Transverse colon (tissue), 4 donors: ENCODE data around the gene ELK3. TPM values are rescaled to one million over a fixed set of nuclear protein-coding genes. Genes with fewer than 3 reads are reported as not detected.

ENCODE experiments used
- DNase-seq: peaks from one replicate; pipeline ENCODE4 v3.0.0-alpha.2; 2019
- H3K27ac ChIP-seq, 4 donors: fragments of 200-600 bp; sonication (generic); 2 replicates each; pipeline ENCODE4 v1.5.1; 2016 to 2018; ENCODE audit warnings: inconsistent platforms in 4 of 4
- H3K27me3 ChIP-seq: fragments of 200-600 bp; sonication (generic); 2 replicates; pipeline ENCODE4 v1.5.1; 2017; ENCODE audit warnings: inconsistent platforms
- H3K36me3 ChIP-seq, 4 donors: fragments of 200-600 bp; sonication (generic); 2 replicates each; pipeline ENCODE4 v1.5.1; 2017 to 2019; ENCODE audit warnings: inconsistent platforms in 4 of 4
- H3K4me1 ChIP-seq, 4 donors: fragments of 200-600 bp; sonication (generic); 2 replicates each; pipeline ENCODE4 v1.5.1; 2017 to 2020; ENCODE audit warnings: inconsistent platforms in 4 of 4
- H3K4me3 ChIP-seq, 4 donors: fragments of 200-600 bp; sonication (generic); 1 replicate in 1 of 4; 2 replicates in 3 of 4; pipeline versions ENCODE4 v1.5.1 to v1.6.1; 2017 to 2019; ENCODE audit warnings: inconsistent platforms in 4 of 4
- H3K9me3 ChIP-seq, 2 donors: fragments of 200-600 bp; sonication (generic); 2 replicates each; pipeline ENCODE4 v1.5.1; 2017 to 2019; ENCODE audit warnings: inconsistent platforms in 2 of 2
- EP300 ChIP-seq: sonication (generic); formaldehyde crosslinking; IDR thresholded peaks from one replicate; pipeline ENCODE4 v1.6.1; 2017; ENCODE audit warnings: antibody characterized with exemption, low read depth
- POLR2A ChIP-seq: fragments of 450-650 bp; IDR thresholded peaks from one replicate; pipeline ENCODE4 v1.6.1; 2016; ENCODE audit warnings: antibody characterized with exemption, mild to moderate bottlenecking, moderate library complexity
- POLR2AphosphoS5 ChIP-seq, 3 donors: sonication (generic); formaldehyde crosslinking; IDR thresholded peaks; one replicate each; pipeline ENCODE4 v1.6.1; 2016; ENCODE audit warnings: antibody characterized with exemption in 3 of 3
- WGBS, 2 donors: methylation state at CpG; one replicate each; pipeline ENCODE4 v1.1.5; 2018; ENCODE audit warnings: low coverage in 1 of 2; 5-methylcytosine and 5-hydroxymethylcytosine counted together
- in situ Hi-C, 4 donors: fragments of 200-750 bp; cut with MboI; loops; one replicate each; pipeline versions ENCODE4 v1.15.0 to v1.15.1; 2017; ENCODE audit warnings: low sequenced_read_pairs in 3 of 4, low pct_ligation_motif_present in 1 of 4, low pct_unique_long_range_greater_than_20kb in 1 of 4
- intact Hi-C: fragments of 100-400 bp; cut with DNase I; formaldehyde crosslinking; loops from one replicate; pipeline ENCODE4 v1.15.1; 2023; ENCODE audit warnings: low total_unique reads
- total RNA-seq, 4 donors: library from RNA; depleted of rRNA; stranded (reverse); fragments of >200 nt; gene quantifications; one replicate each; pipeline ENCODE4 v1.1.0, GENCODE V29; 2016
- TF ChIP-seq, protein P1 (sequence below), 5 experiments: fragments of 200-600 bp in 3 of 5; fragments of 450-650 bp in 2 of 5; sonication (generic) in 3 of 5; IDR thresholded peaks; 1 replicate in 2 of 5; 2 replicates in 3 of 5; pipeline ENCODE4 v1.5.1; 2016 to 2017; ENCODE audit warnings: antibody characterized with exemption in 5 of 5, inconsistent platforms in 3 of 5, mild to moderate bottlenecking in 2 of 5, moderate library complexity in 1 of 5

The ELK3 gene
- total RNA-seq, 4 donors from 2014 or later = 2.2 to 11.3 (median 5.3) TPM

DNA sequence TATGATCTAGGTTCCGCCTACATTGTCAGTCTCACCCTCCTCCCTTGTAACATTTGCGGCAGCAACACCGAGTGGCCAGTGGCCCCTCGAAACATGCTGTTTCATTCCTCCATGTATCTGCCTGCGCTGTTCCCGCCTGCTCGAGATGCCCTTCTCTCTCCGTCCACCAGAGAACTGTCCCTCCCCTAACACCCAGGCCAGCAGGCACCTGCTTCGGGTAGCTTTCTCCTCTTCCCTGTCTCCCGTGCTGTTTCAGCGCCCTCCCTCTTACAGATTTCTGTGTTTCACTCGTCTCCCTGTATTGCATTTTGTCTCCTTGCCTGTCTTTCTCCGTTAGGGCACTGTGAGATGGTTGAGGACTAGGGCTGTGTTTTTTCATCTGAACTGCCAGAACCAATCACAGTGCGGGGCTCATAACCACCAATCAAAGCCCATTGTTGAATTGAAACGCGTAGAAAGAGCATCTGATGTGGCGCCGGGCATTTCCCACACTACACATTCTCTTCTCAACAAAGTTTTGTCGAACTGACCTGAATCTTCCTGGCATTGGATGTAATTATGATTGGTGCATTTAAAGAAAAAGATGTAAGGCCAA is 40.9 kb upstream of the ELK3 start:
- in situ Hi-C loops = no loop called here
- Histone ChIP-seq H3K4me1 (no peaks in the 10 kb centered on the region), H3K4me3 (no peak overlapping the region), H3K36me3 (no peaks in the 10 kb centered on the region), H3K27ac (no peak overlapping the region), H3K27me3 (no peaks in the 10 kb centered on the region), H3K9me3 (no peaks in the 10 kb centered on the region)
- 89 to 92% methylated on average over 5 to 19 of the region's 19 CpGs for WGBS, 2 donors
- TF ChIP-seq, protein P1, sequence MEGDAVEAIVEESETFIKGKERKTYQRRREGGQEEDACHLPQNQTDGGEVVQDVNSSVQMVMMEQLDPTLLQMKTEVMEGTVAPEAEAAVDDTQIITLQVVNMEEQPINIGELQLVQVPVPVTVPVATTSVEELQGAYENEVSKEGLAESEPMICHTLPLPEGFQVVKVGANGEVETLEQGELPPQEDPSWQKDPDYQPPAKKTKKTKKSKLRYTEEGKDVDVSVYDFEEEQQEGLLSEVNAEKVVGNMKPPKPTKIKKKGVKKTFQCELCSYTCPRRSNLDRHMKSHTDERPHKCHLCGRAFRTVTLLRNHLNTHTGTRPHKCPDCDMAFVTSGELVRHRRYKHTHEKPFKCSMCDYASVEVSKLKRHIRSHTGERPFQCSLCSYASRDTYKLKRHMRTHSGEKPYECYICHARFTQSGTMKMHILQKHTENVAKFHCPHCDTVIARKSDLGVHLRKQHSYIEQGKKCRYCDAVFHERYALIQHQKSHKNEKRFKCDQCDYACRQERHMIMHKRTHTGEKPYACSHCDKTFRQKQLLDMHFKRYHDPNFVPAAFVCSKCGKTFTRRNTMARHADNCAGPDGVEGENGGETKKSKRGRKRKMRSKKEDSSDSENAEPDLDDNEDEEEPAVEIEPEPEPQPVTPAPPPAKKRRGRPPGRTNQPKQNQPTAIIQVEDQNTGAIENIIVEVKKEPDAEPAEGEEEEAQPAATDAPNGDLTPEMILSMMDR (IDR thresholded peaks at IDR 0.05) = no peak
- TF ChIP-seq EP300 (no peak), POLR2A (no peak), POLR2AphosphoS5 (IDR thresholded peaks at IDR 0.05) (no peak)
- intact Hi-C loops = no loop called here
- no peak for DNase-seq

DNA sequence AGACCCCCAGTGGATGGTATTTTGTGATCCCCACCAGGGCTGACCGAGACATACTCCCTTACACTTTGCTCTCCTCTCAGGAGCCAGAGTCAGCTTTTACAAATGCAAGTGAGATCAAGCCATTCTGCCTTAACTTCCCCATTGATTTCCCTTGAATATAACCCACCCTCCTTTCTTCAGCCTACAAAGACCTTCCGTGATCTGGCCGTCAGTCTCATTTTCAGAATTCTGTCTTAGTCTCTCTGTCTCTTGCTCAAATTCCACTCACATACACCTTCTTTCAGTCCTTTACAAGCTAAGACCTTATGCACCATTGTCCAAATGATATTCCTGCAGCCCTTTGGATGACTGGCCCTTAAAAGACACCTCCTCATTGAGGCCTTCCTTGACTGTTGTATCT is 39.0 kb upstream of the ELK3 start:
- H3K27ac ChIP-seq = no peak overlapping the region
- no peaks in the 10 kb centered on the region for H3K4me1 ChIP-seq
- intact Hi-C loops (no loop called here), in situ Hi-C loops (no loop called here)
- TF ChIP-seq EP300 (no peak), POLR2A (no peak), POLR2AphosphoS5 (IDR thresholded peaks at IDR 0.05) (no peak)
- TF ChIP-seq, protein P1 (IDR thresholded peaks at IDR 0.05) = no peak
- no peak overlapping the region for H3K4me3 ChIP-seq
- no peak for DNase-seq
- H3K27me3 ChIP-seq = no peaks in the 10 kb centered on the region
- H3K9me3 ChIP-seq = no peaks in the 10 kb centered on the region
- WGBS, 2 donors = 91 to 94% methylated on average over 3 of the region's 3 CpGs
- H3K36me3 ChIP-seq = no peaks in the 10 kb centered on the region

GRCh38 chr12:96155781-96156180 is 38.4 kb upstream of the ELK3 start:
- TF ChIP-seq, protein P1 (IDR thresholded peaks at IDR 0.05) = no peak
- TF ChIP-seq POLR2A = no peak
- TF ChIP-seq POLR2AphosphoS5 (IDR thresholded peaks at IDR 0.05) = no peak
- no peak for TF ChIP-seq EP300
- Histone ChIP-seq H3K9me3 (no peaks in the 10 kb centered on the region), H3K36me3 (no peaks in the 10 kb centered on the region), H3K27me3 (no peaks in the 10 kb centered on the region), H3K4me1 (no peaks in the 10 kb centered on the region), H3K4me3 (no peak overlapping the region), H3K27ac (no peak overlapping the region)
- in situ Hi-C loops = no loop called here
- intact Hi-C loops = no loop called here
- no peak for DNase-seq
- WGBS, 2 donors = 67 to 86% methylated on average over 3 to 7 of the region's 7 CpGs

- Histone ChIP-seq H3K27me3 (no peaks in the 10 kb centered on the region), H3K4me1 (no peaks in the 10 kb centered on the region), H3K36me3 (no peaks in the 10 kb centered on the region), H3K9me3 (no peaks in the 10 kb centered on the region), H3K27ac (no peak overlapping the region), H3K4me3 (no peak overlapping the region)
- TF ChIP-seq EP300 (no peak), POLR2A (no peak), POLR2AphosphoS5 (IDR thresholded peaks at IDR 0.05) (no peak)
- TF ChIP-seq, protein P1 (IDR thresholded peaks at IDR 0.05) = no peak
- 79% methylated on average over 2 to 3 of the region's 3 CpGs for WGBS, 2 donors
- DNase-seq = no peak
- intact Hi-C loops = no loop called here
- in situ Hi-C loops = no loop called here
Observed at GRCh38 chr12:96156211-96156610, 38.0 kb upstream of the ELK3 start.
